Omental fat pad (tissue), 4 donors: ENCODE data around the gene JADE2. TPM values are rescaled to one million over a fixed set of nuclear protein-coding genes. Genes with fewer than 3 reads are reported as not detected.

Experiments
- ATAC-seq: fragments of 150-250 bp; one replicate; pipeline ENCODE4 v1.9.1; 2016; ENCODE audit warnings: mild to moderate bottlenecking, moderate library complexity; ENCODE audit not compliant: low FRiP score
- DNase-seq: peaks from one replicate; pipeline ENCODE4 v3.0.0-alpha.2; 2019; ENCODE audit warnings: low spot score
- CTCF ChIP-seq, 3 donors: fragments of 450-650 bp; IDR thresholded peaks; one replicate each; pipeline ENCODE4 v1.5.1; 2016 to 2017; ENCODE audit warnings: antibody characterized with exemption in 3 of 3, mild to moderate bottlenecking in 3 of 3, moderate library complexity in 2 of 3
- total RNA-seq, 4 donors: library from RNA; depleted of rRNA; stranded (reverse); fragments of >200 nt; gene quantifications; one replicate each; pipeline ENCODE4 v1.1.0, GENCODE V29; 2016

Gene JADE2
- total RNA-seq, 4 donors from 2014 or later: 17.8 to 72.7 (median 33.8) TPM

- TF ChIP-seq CTCF (IDR thresholded peaks at IDR 0.05): no peak
- no peak for DNase-seq
- ATAC-seq: no peak
These were observed 46.4 kb downstream of the JADE2 start for GRCh38 chr5:134571693-134572405.

GRCh38 chr5:134572811-134573210, 47.3 kb downstream of the JADE2 start:
- ATAC-seq: no peak
- DNase-seq: no peak
- TF ChIP-seq CTCF (IDR thresholded peaks at IDR 0.05): no peak

GRCh38 chr5:134574521-134574920, 49.1 kb downstream of the JADE2 start:
- TF ChIP-seq CTCF (IDR thresholded peaks at IDR 0.05): no peak
- ATAC-seq: no peak
- DNase-seq: no peak

GRCh38 chr5:134575316-134575715, 49.8 kb downstream of the JADE2 start:
- DNase-seq (no peak), ATAC-seq (no peak)
- TF ChIP-seq CTCF (IDR thresholded peaks at IDR 0.05): no peak

GRCh38 chr5:134576386-134577021, 51.0 kb downstream of the JADE2 start:
- ATAC-seq (no peak), DNase-seq (no peak)
- TF ChIP-seq CTCF (IDR thresholded peaks at IDR 0.05): no peak

GRCh38 chr5:134577022-134577795, 51.7 kb downstream of the JADE2 start:
- no peak for TF ChIP-seq CTCF (IDR thresholded peaks at IDR 0.05)
- ATAC-seq (peak; percentile 35), DNase-seq (no peak)
